ENCODE measurements around the gene FMNL2. TPM values are rescaled to one million over a fixed set of nuclear protein-coding genes. Genes with fewer than 3 reads are reported as not detected.

Gene FMNL2
- total and polyA plus RNA-seq, 2 of the 4 experiments (the other 2 are of a cell fraction), result 10.9 to 11.4 TPM

DNA sequence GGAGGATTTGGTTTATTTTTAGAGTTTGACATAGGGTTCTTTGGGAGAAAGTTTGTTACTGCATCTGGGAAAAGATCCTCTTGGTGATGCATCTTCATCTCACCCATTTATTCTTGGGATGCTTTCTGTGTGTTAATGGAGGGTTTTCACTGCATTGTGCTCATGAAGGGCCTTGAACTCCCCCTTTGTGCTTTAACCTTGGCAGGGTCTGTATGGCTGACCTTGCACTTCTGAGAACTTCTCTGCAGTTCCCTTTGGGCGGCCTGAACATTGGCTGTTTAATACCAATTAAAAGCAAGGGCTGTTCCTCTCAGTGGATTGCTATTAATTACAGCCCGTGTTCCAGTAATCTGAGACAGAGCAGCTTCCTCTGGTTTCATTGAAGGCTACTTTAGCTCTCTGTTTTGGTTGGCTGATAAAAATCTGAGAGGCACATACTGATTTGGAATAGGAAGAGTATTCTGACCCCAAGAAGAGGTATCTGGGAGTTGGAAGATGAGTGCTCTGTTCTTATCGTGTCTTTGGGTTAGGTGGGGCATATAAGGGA lies 37.5 kb downstream of the FMNL2 start:
- WGBS, 2 experiments (ENCODE audit: extremely low coverage in 2 of 2, insufficient read length in 1 of 2), result 63% methylated on average over 1 of the region's 3 CpGs; no CpG with 5 or more reads in 1 of the 2 experiments
- dilution Hi-C loops (cut with HindIII; ENCODE audit: low sequenced_read_pairs, unreplicated experiment), result no loop called here
- no peak overlapping the region for H2AK5ac ChIP-seq (ENCODE audit: low read depth, low read length)

More for the DNA sequence above, 37.5 kb downstream of the FMNL2 start:
- Histone ChIP-seq H3K79me1 (ENCODE audit: low read depth in 1 of 2, low read length in 2 of 2) (peaks cover 14 to 33% of the 10 kb centered on the region in 2 experiments), H4K91ac (ENCODE audit: insufficient read depth, low read depth, low read length) (no peak overlapping the region), H3K9me1 (ENCODE audit: insufficient read depth, low read length) (no peaks in the 10 kb centered on the region; the same call in 1 of the 2 replicates), H3K36me3 (ENCODE audit: control insufficient read depth, insufficient read depth, low read length) (no peaks in the 10 kb centered on the region), H3K4me2 (ENCODE audit: low read depth, low read length) (no peak overlapping the region), H3K56ac (ENCODE audit: extremely low read depth, insufficient read depth, low read length) (no peak overlapping the region), H2AFZ (replicated peaks; ENCODE audit: low read length, poor library complexity) (no peak overlapping the region), H3K9ac (ENCODE audit: low read depth, low read length) (no peak overlapping the region), H3K4me1 (ENCODE audit: control insufficient read depth, insufficient read depth, low read length) (peaks cover 9% of the 10 kb centered on the region), H3K9me3 (ENCODE audit: control insufficient read depth, insufficient read depth, low read length) (no peaks in the 10 kb centered on the region), H2BK20ac (ENCODE audit: low read depth, low read length) (no peak overlapping the region), H2BK120ac (ENCODE audit: low read depth, low read length) (no peak overlapping the region), H2BK5ac (ENCODE audit: low read depth, low read length, poor library complexity, severe bottlenecking) (no peak overlapping the region), H2BK15ac (ENCODE audit: low read depth, low read length) (no peak overlapping the region), H4K20me1 (ENCODE audit: insufficient read depth, low read length) (no peaks in the 10 kb centered on the region), H3K23ac (ENCODE audit: low read depth, low read length) (no peak overlapping the region), H3K14ac (replicated peaks; ENCODE audit: low read depth, low read length) (no peak overlapping the region), H3K27ac (ENCODE audit: insufficient read depth, low read length) (no peak overlapping the region), H3K4ac (ENCODE audit: low read depth, low read length) (no peak overlapping the region), H2AK9ac (replicated peaks; ENCODE audit: low read depth, low read length, poor library complexity) (no peak overlapping the region), H3K18ac (ENCODE audit: low read depth, low read length) (no peak overlapping the region), H4K8ac (ENCODE audit: low read depth in 2 of 2, low read length in 2 of 2) (no peak overlapping the region), H3K4me3 (ENCODE audit: insufficient read depth, low read depth, low read length) (no peak overlapping the region), H4K5ac (ENCODE audit: low read depth, low read length) (no peak overlapping the region), H3K27me3 (ENCODE audit: control insufficient read depth, insufficient read depth, low read length) (no peaks in the 10 kb centered on the region)
- intact Hi-C loops (cut with micrococcal nuclease), result no loop called here
- no TSS peak for BruUV-seq (replicated peaks)
- TF ChIP-seq ELK1 (IDR thresholded peaks at IDR 0.05; ENCODE audit: borderline replicate concordance, low read depth, low read length) (no peak), BHLHE40 (IDR thresholded peaks at IDR 0.05; ENCODE audit: low read depth, low read length) (no peak), RFX5 (IDR thresholded peaks at IDR 0.05; ENCODE audit: low read depth, low read length) (no peak), MAZ (IDR thresholded peaks at IDR 0.05; ENCODE audit: borderline replicate concordance, low read depth, low read length) (no peak), FOS (IDR thresholded peaks at IDR 0.05; ENCODE audit: low read depth, low read length) (no peak), CEBPB (IDR thresholded peaks at IDR 0.05; ENCODE audit: low read depth, low read length) (no peak), USF2 (IDR thresholded peaks at IDR 0.05; ENCODE audit: low read depth, low read length) (no peak), MAFK (IDR thresholded peaks at IDR 0.05; ENCODE audit: low read depth, low read length) (no peak), NFE2L2 (IDR thresholded peaks at IDR 0.05; ENCODE audit: low read depth, low read length) (no peak), POLR2A (IDR thresholded peaks at IDR 0.05; ENCODE audit: low read depth, low read length) (no peak), SMC3 (IDR thresholded peaks at IDR 0.05; ENCODE audit: low read depth, low read length) (no peak), RAD21 (IDR thresholded peaks at IDR 0.05; ENCODE audit: low read length) (no peak), CHD1 (IDR thresholded peaks at IDR 0.05; ENCODE audit: low read depth, low read length) (no peak)
- POLR2A ChIA-PET (ENCODE audit: unreplicated experiment), result no interaction called here
- CTCF ChIA-PET, result no interaction called here
- in situ Hi-C loops (cut with MboI; ENCODE audit: low sequenced_read_pairs), result no loop called here
- no peak for DNase-seq
- no peak for ATAC-seq (ENCODE audit: low read depth)

Data from IMR-90 (cell line).